Measurements from ENCODE around the gene SLIT3.
A peak's percentile ranks its signal among the peaks of the same experiment; 100 is the strongest.

Gene SLIT3

GRCh38 chr5:168796593-168797580 lies 504.1 kb downstream of the SLIT3 start:
- no peak for DNase-seq (ENCODE audit: low spot score)

- DNase-seq (ENCODE audit: low spot score) = no peak
Measured at GRCh38 chr5:168796000-168796399, 504.9 kb downstream of the SLIT3 start.

GRCh38 chr5:168793841-168794837 lies 506.8 kb downstream of the SLIT3 start:
- no peak for DNase-seq (ENCODE audit: low spot score)

GRCh38 chr5:168792678-168793077 lies 508.3 kb downstream of the SLIT3 start:
- no peak for DNase-seq (ENCODE audit: low spot score)

GRCh38 chr5:168790671-168791250 lies 510.2 kb downstream of the SLIT3 start:
- no peak for DNase-seq (ENCODE audit: low spot score)

- DNase-seq (ENCODE audit: low spot score) = no peak
Measured at GRCh38 chr5:168790002-168790635, 510.8 kb downstream of the SLIT3 start.

GRCh38 chr5:168788786-168789185 lies 512.2 kb downstream of the SLIT3 start:
- DNase-seq (ENCODE audit: low spot score) = no peak

GRCh38 chr5:168788107-168788506 lies 512.8 kb downstream of the SLIT3 start:
- DNase-seq (ENCODE audit: low spot score) = no peak

GRCh38 chr5:168786147-168786546 lies 514.8 kb downstream of the SLIT3 start:
- DNase-seq (ENCODE audit: low spot score) = no peak

GRCh38 chr5:168784454-168784853 lies 516.5 kb downstream of the SLIT3 start:
- no peak for DNase-seq (ENCODE audit: low spot score)

GRCh38 chr5:168781941-168782571 lies 518.9 kb downstream of the SLIT3 start:
- DNase-seq (ENCODE audit: low spot score) = no peak

- DNase-seq (ENCODE audit: low spot score) = no peak
Measured at GRCh38 chr5:168780888-168781287, 520.1 kb downstream of the SLIT3 start.

GRCh38 chr5:168779333-168779732 lies 521.6 kb downstream of the SLIT3 start:
- DNase-seq (ENCODE audit: low spot score) = peak; percentile 98

GRCh38 chr5:168778536-168778935 lies 522.4 kb downstream of the SLIT3 start:
- peak; percentile 63 for DNase-seq (ENCODE audit: low spot score)

GRCh38 chr5:168777651-168778050 lies 523.3 kb downstream of the SLIT3 start:
- peak; percentile 71 for DNase-seq (ENCODE audit: low spot score)

GRCh38 chr5:168776070-168776469 lies 524.9 kb downstream of the SLIT3 start:
- no peak for DNase-seq (ENCODE audit: low spot score)

- no peak for DNase-seq (ENCODE audit: low spot score)
Measured at GRCh38 chr5:168773226-168773625, 527.7 kb downstream of the SLIT3 start.

GRCh38 chr5:168772316-168772961 lies 528.5 kb downstream of the SLIT3 start:
- no peak for DNase-seq (ENCODE audit: low spot score)

- DNase-seq (ENCODE audit: low spot score) = no peak
Measured at GRCh38 chr5:168771678-168772077, 529.3 kb downstream of the SLIT3 start.

GRCh38 chr5:168770996-168771395 lies 529.9 kb downstream of the SLIT3 start:
- no peak for DNase-seq (ENCODE audit: low spot score)
